Stimulated activated CD4-positive, alpha-beta T cell treated with anti-CD3 and anti-CD28 coated beads, TNF-alpha, amount 100 ng/mL, for 4 hours (primary cell): ENCODE data around the gene FRY.
"Not testable (repeated sequence)": the region's sequence is repeated elsewhere in the genome, so short reads cannot be mapped to it uniquely, and the experiment has no call there.

Experiments
- DNase-seq, 3 experiments: peaks; one replicate each; pipeline ENCODE4 v3.0.0-alpha.2; 2020; ENCODE audit warnings: low read depth in 3 of 3

FRY gene

GRCh38 chr13:32031025-32031814 lies at the start of gene FRY:
Gene FRY (plus strand): TSS chr13:32031774. CDS start chr13:32031796, 22 bp downstream.
- DNase-seq = peak in 2 of 3 experiments; percentile 6 to 22

GRCh38 chr13:31982124-31982523 lies 49.5 kb upstream of the FRY start:
- no peak for DNase-seq

GRCh38 chr13:31982540-31982939 lies 49.0 kb upstream of the FRY start:
- DNase-seq = no peak

- DNase-seq = not testable (repeated sequence)
Measured at GRCh38 chr13:31983696-31984095, 47.9 kb upstream of the FRY start.

- not testable (repeated sequence) for DNase-seq
Measured at GRCh38 chr13:31984388-31984787, 47.2 kb upstream of the FRY start.

- DNase-seq = no peak
Measured at GRCh38 chr13:31986676-31987470, 44.7 kb upstream of the FRY start.

- no peak for DNase-seq
Measured at GRCh38 chr13:31987535-31988170, 43.9 kb upstream of the FRY start.

GRCh38 chr13:31994367-31994766 lies 37.2 kb upstream of the FRY start:
- DNase-seq = not testable (repeated sequence)

GRCh38 chr13:31996601-31997000 lies 35.0 kb upstream of the FRY start:
- DNase-seq = no peak

- DNase-seq = no peak
Measured at GRCh38 chr13:31997641-31998040, 33.9 kb upstream of the FRY start.

- no peak for DNase-seq
Measured at GRCh38 chr13:31998131-31998530, 33.4 kb upstream of the FRY start.

GRCh38 chr13:32000754-32001153 lies 30.8 kb upstream of the FRY start:
- DNase-seq = not testable (repeated sequence)

- no peak for DNase-seq
Measured at GRCh38 chr13:32001154-32001768, 30.3 kb upstream of the FRY start.

GRCh38 chr13:32001769-32002168 lies 29.8 kb upstream of the FRY start:
- DNase-seq = no peak

GRCh38 chr13:32002873-32003272 lies 28.7 kb upstream of the FRY start:
- no peak for DNase-seq

GRCh38 chr13:32007494-32007893 lies 24.1 kb upstream of the FRY start:
- DNase-seq = no peak

- no peak for DNase-seq
Measured at GRCh38 chr13:32008518-32009175, 22.9 kb upstream of the FRY start.

GRCh38 chr13:32009362-32009761 lies 22.2 kb upstream of the FRY start:
- DNase-seq = no peak

- DNase-seq = no peak
Measured at GRCh38 chr13:32010136-32010535, 21.4 kb upstream of the FRY start.

- no peak for DNase-seq
Measured at GRCh38 chr13:32011971-32012370, 19.6 kb upstream of the FRY start.

GRCh38 chr13:32013181-32013580 lies 18.4 kb upstream of the FRY start:
- no peak for DNase-seq
